HG03135 (cell line): ENCODE data around the gene PBX1.
"Not testable (repeated sequence)": the region's sequence is repeated elsewhere in the genome, so short reads cannot be mapped to it uniquely, and the experiment has no call there.

ENCODE experiments used
- ATAC-seq: cut with Tn5 transposase; IDR thresholded peaks from one replicate; pipeline ENCODE4 v1.9.1; 2021; ENCODE audit warnings: mild to moderate bottlenecking, moderate library complexity; ENCODE audit not compliant: unreplicated experiment

PBX1 gene

DNA sequence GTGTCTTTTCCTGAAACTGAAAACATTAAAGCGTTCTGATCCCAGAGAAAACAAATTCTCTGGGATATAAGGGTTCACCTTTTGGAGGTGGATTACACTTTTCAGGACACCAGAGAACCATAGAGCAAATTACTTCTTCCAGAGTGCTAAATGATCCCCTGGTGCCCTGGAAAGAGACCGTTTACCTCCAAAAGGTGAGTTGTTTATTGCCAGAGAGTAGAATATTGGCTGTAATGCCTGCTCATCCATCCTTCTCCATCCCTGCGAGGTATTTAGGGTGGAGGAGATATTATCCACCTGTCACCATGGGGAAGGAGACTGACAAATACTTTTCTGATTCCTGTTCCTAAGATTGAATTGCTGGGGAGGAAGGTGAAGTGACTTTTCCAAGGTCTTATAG lies 30.4 kb downstream of the PBX1 start:
- no peak for ATAC-seq

DNA sequence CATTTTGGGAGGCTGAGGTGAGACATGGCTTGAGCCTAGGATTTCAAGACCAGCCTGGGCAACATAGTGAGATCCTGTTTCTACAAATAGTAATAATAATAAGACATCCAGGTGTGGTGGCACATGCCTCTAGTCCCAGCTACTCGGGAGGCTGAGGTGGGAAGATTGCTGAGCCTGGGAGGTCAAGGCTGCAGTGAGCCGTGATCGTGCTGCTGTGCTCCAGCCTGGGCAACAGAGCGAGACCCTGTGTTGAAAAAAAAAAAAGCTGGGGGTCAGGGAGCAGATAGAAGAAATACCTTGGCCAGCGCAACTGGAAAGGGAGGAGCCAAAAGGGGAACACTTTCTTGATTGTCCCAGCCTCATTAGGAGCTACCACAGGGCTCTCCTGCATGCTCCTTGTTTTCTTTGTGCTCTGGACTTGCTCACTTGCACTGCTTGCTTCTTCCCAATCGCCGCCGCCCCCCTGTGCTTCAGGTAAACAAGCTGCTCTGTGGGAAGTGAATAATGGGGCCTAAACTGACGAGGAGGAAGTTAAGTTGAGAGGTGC lies 31.1 kb downstream of the PBX1 start:
- no peak for ATAC-seq

DNA sequence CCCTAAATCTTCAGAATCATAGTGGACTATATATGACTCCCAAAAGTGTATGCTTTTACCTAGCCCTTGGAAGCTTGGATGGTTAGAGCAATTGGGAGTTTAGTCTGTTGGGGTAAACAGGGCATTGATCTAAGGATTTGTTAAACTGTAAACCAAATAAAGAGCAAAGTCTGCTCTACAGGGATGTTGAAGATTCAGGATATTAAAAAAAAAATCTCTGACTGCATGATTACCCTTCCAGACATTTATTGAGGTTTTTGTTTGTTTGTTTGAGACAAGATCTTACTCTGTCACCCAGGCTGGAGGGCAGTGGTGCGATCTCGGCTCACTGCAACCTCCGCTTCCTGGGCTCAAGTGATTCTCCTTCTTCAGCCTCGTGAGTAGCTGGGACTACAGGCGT lies 31.6 kb downstream of the PBX1 start:
- no peak for ATAC-seq

DNA sequence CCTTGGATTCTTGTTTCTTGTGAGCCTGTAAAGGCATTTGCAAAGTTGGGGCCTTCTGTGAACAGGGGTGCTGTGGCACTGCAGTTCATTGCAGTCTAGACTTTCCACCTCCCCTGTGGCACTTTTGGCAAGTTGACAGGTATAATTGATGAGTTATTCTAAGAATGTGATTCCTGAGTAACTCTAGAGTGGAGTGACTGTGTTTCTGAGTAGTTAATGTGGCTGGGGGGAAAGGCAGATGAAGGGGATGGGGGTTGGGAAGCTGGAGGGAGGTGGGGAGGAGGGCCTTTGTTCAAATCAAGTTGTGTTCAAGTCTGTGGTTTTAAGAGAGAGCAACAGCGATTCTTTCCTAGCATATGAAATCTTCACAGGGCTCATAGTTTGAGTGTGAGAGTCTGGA lies 32.9 kb downstream of the PBX1 start:
- no peak for ATAC-seq

DNA sequence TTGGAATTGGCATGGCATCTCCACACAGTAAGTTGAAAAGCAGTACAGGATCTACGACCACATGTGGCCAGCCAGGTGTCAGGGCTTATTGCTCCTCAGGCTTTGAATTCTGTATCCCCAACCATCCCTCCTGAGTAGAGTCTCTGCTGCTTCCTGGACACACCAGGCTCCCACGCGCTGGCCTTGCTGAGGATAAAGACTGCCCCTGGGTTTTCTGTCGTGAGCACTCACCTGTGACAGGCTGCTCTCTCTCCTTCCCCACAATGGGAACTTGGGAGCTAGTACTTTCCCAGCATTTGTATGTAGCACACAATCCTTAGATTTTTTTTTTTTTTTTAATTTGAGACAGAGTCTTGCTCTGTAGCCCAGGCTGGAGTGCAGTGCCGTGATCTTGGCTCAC lies 33.6 kb downstream of the PBX1 start:
- ATAC-seq, result no peak

DNA sequence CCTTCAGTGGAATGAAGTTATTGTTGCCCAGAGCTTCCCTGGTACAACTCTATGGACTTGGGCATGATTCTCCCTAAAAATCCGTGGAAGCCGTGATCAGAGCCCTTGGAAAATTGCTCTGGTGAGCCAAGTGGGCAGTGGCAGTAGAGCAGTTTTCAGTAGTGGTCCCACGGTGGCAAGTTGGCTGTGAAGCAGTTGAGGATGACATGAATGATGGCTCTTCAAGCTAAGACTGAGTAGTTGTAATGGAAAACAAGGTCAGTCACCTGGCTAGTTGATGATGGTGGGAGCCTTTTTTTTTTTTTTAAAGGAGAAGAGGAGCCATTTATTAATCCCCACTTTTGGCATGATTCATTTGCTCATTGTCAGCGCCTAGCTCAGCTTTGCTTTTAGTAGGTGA lies 36.2 kb downstream of the PBX1 start:
- no peak for ATAC-seq

DNA sequence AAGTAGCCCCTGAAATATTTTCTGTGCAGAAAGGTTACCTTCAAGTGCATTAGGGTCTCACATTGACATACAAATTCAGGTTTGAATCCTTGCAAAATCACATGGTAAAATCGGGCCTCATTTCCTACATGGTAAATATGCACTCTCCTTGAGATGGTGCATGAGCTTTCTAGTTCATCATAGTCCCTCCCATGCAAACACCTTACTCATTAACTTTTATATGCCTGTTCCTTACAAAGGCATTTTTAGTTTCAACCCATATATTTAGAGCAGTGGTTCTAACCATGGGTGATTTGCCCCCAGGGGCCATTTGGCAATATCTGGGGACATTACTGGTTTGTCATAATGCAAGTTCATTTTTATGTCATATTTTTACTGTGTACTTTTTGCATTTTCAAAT lies 37.2 kb downstream of the PBX1 start:
- ATAC-seq, result no peak

DNA sequence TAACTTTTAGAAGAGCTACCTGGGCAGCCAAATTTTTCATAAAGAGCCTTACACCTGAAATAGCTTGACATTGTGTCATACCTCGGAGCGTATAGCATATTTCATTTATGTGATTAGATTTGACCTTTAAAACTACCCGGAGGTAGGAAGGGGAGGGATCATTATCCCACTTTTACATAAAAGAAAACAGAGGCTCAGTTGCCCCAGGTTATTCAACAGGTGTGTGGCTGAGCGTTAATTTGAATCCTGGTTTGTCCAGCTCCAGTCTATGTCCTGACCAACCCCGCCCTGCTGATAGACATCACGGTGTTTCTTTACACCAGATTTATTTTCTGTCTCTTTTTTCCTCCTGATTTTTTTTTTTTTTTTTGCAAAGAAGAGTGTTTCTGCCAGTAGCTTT lies 39.7 kb downstream of the PBX1 start:
- no peak for ATAC-seq

DNA sequence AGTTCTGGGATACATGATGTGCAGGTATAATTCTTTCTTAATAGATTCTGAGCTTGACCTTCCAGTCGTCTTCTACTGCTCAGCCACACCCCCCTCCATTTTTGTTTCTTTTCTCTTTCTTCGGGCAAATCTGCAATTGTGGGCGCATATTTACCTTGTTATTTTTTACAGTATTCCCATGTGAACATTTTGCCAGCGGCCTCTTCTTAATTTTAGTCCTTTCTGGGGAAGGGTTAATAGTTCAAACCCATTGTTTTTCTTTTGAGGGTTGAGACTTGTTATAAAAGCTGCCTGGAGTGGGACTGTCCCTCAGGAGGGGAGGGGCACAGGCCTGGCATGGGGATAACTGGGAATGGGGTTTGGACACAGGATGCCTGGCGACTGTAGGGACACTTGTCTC lies 40.3 kb downstream of the PBX1 start:
- no peak for ATAC-seq

DNA sequence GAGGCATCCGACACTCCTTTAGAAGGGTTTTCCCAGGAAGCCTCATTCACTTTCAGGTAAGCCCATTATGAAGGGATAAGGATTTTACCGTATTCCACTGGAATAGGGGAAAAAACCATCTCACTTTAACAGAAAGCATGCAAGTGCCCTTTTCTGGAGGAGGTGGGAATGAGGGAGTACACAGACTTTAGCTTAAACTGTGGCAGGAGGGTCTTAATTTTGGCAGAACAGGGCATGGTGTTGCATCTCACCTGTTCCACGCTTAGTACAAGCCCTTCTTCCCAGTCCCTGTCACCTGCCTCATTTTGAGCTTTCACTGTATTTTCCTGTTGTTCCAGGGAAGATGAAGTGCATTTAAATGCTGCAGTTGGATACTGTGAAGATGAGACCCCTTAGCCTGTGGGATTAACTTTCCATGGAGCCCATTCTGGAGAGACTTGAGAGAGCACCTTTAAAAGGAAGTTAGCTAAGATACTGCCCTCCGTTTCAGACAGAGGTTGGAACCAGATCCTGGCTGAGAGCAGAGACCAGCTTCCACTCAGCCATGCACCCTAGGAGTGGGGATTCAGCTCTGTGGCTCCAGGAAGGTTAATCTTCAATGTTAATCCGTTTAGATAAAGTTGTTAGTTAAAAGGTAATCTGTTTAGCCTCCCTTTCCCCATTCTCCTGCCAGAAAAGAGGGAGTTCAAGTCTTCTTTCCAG lies 42.6 kb downstream of the PBX1 start:
- ATAC-seq, result no peak

DNA sequence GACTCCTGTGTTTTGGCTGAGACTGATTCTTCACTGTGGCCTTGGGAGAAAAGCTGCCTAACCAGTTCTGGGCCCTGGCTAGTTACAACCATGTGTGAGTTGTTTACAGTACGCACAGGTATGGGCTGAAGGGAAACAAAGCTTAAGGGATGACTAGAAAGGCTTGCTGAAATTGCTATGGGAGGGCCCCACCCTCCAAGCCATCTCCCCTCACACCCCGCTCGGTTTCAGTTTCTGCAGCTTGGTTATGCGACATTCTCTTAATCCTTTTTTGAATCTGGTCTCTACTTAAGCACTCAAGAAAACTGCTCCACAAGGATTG lies 43.1 kb downstream of the PBX1 start:
- ATAC-seq, result no peak

DNA sequence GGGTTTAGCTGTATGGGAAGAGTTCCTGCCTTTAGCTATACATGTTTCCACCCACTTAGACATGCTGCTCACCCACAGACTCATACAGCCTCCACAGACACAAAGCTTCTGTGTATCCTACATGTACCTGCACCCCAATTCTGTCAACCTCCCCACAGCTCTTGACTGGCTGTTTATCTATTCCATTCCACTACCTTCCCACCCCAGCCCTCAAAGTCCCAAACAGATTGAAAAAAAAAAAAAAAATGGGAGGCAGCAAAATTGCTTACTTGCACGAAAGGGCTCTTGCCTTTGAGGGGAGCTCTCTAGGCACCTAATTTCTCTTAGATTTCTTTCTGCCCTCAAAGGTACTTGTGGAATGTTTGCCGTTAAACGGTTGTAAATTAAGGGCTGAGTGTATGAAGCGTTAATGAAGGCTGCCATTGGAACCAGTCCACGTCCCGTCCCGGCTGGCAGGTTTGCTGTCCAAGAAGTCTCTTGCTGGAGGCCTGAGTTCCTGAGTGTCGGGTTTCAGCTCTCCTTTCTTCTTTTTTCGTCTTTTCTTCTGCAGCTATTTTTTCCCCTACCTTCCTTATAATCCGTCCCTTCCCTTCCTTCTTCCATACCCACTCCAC lies 43.6 kb downstream of the PBX1 start:
- no peak for ATAC-seq

DNA sequence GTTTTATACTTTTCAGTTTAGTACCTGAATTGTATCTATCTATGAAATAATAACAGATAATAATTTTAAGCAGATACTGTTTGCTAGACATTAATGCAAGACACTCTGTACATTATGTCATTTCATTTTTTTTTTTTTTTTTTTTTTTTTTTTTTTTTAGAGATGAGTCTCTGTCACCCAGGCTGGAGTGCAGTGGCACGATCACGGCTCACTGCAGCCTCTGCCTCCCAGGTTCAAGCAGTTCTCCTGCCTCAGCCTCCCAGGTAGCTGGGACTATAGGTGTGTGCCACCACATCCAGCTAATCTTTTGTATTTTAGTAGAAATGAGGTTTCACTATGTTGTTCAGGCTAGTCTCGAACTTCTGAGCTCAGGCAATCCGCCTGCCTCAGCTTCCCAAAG lies 44.8 kb downstream of the PBX1 start:
- ATAC-seq, result not testable (repeated sequence)

DNA sequence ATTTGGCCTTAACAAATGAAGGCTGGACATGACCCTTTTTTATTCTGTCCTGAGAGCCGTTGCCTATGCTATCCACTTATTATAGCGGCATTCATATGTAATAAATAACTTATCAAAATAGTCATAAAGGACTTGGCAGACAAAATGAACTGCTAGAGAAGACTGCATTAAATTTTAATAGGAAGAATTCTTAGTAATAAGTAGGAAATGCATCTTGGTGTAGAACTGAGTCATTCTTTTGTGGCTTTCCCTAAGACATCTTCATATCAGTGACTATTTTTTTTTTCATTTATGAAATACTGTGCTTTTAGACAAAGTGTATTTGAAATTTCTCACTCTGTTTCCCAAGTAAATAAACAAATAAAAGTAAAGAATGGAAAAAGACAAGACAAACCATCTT lies 45.6 kb downstream of the PBX1 start:
- no peak for ATAC-seq

DNA sequence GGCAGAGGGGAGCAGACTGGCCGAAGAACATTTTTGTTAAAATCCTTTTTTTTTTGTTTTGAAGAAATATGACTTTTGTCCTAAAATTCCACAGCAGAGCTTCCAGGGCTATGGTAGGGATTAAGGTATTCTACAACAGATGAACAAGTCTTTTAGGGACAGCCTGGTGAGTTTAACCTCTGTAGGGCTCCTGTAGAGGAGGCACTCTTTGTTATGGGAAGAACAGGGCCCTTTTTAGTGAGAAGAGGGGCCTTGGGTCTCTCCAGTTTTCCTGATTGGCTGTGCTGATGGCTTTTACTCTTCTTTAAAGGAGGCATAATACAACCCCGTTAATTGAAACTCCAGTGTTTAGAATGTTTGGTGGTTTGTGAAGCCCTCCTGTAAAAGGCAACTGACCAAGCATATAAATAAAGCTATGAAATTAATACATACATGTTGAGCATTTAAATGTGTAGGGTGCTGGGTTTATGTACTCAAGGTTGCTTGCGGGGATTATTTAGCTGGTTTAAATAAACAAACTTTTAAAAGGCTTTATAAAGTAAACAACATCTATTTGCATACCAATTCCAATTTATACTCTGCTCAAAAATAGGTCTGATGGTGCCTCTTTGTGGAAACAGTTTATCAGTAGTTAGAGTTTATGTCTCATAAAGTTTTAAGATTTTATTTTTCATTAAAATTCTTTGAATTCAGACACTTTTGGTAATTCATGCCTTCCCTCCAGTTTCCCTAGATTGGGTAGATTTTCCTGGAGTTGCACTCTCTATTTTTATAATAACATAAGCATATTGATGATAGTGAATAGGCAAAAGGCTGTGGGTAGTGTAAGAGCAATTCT lies 46.5 kb downstream of the PBX1 start:
- ATAC-seq, result no peak

DNA sequence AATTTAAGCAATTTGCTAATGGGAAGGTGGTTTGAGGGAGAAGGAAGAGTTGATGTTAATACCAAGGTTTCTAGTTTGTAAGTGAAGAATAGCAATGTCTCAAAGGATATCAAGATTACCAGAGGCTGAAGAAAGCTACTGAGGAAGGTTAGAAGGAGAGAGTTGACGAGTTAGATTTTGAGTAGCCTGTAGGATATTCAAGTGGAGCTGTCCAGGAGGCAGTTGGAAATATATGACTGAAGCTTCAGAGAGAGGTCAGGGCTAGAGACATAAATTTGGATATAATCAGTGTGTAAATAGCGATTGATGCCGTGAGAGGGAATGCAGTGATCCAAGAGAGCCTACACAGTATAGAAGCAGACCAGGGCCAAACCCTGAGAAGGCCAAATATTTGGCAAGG lies 48.4 kb downstream of the PBX1 start:
- no peak for ATAC-seq

DNA sequence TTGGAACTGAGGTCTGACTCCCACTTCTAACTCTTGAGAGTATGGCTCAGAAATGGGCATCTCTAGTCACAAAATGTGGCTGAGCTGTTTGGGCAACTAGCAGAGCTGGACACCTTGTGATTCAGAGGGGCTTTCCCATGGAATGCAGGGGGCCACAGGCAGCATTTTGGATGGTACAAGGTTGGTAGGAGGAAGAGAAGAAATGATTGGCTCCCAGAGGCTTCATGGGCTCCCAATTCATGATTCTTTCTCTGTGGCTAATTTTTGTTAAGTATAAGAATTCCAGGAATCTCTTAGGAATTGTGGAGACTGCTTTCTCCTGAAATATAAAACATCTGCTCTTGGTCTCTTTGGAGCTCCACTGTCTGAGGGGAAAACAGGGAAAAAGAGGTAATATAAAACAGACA lies 49.7 kb downstream of the PBX1 start:
- ATAC-seq, result no peak

DNA sequence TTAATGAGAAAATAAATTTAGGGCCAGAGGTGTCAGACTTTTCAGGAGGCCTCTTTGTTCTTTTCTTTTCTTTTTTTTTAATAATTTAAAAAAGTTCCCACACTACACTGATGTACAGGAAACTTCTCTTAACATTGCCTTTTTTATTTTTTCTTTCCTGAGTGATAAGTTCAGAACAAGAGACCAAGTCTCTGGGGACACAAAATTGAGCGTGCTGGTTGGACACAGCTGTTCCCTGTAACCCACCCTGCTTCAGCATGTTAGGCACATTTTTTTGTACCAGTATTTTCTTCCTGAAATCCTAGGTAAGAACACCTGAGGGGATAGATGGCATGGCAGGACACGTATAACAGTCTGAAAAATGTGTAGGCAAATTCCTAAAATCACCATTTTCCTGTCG lies 50.1 kb downstream of the PBX1 start:
- no peak for ATAC-seq

DNA sequence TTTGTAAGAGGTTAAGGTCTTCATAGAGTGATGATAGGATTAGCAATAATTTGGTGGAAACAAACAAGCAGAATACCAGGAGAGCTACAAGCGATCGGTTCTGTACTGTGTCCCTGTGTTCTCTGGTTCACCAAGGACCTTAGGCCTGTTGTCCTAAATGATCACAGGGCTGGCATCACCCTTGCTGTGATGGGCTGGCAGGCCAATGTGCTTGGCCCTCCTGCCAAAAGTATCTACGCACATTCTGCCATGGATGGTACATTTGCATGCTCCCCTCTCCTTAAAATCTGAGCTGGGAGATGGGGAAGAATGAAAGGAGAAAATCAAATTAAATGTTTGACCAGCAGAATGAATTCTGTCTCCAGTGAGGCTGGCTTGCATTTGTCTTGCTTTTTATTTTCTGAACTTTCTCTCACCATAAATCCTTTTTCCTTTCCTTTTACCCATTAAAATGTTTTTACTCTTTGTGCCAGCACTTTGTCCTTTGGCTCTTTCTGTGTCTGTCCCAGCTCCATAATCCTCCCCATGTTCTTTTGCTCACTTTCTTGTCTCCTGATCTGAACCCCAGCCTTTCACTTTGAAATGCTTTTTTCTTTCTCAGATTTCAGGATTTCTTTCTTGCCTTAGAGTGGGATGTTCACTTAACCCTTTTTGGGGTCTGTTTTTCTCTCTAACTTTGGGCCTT lies 51.7 kb downstream of the PBX1 start:
- no peak for ATAC-seq

DNA sequence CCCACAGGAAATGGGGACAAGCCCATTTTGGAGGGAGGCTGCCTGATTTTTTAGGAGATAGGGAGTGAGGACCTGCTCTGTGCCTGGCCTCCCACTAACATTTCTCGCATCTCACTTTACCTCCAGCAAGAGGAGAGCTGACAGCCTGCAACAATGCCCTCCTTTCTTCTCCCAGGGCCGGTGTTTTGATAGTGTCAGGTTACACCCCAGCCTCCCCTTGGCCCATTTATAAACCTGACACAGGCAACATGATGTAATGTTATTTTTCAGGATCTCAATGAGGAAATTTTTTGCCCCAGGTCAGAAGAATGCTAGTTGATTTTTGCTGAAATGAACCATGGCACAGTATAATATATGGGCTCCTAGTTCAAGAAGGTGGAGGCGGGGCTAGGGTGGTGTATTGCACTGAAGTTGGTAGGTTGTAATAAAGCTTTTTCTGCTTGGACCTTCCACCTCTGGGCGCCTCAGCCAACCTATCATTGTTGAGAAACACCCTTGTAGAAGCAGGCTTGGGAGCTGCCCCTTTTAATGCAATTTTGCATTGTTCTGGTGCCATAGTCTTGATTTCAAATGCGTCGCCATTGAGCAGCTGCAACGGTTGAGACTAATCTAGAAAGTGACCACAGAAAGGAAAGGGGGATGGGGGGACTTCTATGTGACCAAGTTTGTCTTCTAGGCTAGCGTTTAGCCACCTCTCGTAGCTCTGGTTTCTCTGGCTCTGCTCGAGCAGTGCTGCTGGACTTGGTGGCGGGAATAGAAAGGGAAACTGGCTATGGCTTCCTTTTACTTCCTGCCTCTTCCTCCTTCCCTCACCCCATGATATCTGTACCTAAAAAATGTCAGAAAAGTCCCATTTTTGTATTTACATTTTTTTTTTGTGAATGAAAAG lies 53.0 kb downstream of the PBX1 start:
- ATAC-seq, result no peak
